Vagina (tissue), 2 donors: Measurements from ENCODE around the gene PPP2R2C.

ENCODE experiments used
- CTCF ChIP-seq, 3 experiments: fragments of 450-650 bp in 2 of 3; fragments of 200-600 bp in 1 of 3; sonication (generic) in 1 of 3; IDR thresholded peaks; one replicate each; pipeline ENCODE4 v1.5.1; 2017 to 2019; ENCODE audit warnings: antibody characterized with exemption in 3 of 3, mild to moderate bottlenecking in 2 of 3, moderate library complexity in 2 of 3
- POLR2A ChIP-seq, 2 donors: fragments of 450-650 bp; IDR thresholded peaks; one replicate each; pipeline ENCODE4 v1.6.1; 2017; ENCODE audit warnings: antibody characterized with exemption in 2 of 2, mild to moderate bottlenecking in 2 of 2, moderate library complexity in 2 of 2
- POLR2AphosphoS5 ChIP-seq, 2 donors: sonication (generic); formaldehyde crosslinking; IDR thresholded peaks; one replicate each; pipeline ENCODE4 v1.9.0; 2017; ENCODE audit warnings: antibody characterized with exemption in 2 of 2, mild to moderate bottlenecking in 2 of 2, low read depth in 1 of 2; ENCODE audit not compliant: insufficient read depth in 1 of 2

GRCh38 chr4:6492861-6493657 lies 20.6 kb upstream of the PPP2R2C start:
- no peak for TF ChIP-seq POLR2AphosphoS5 (IDR thresholded peaks at IDR 0.05; ENCODE audit: insufficient read depth in 1 of 2, low read depth in 1 of 2)
- TF ChIP-seq CTCF (IDR thresholded peaks at IDR 0.05): no peak
- TF ChIP-seq POLR2A (IDR thresholded peaks at IDR 0.05): no peak
